ENCODE results near the gene LRRC32.

GRCh38 chr11:76688146-76688545 is 17.6 kb upstream of the LRRC32 start:
- TF ChIP-seq RFX5 (IDR thresholded peaks at IDR 0.05), result no peak
- TF ChIP-seq CTCF (IDR thresholded peaks at IDR 0.05), result no peak
- TF ChIP-seq KDM5A (IDR thresholded peaks at IDR 0.05), result no peak
- no peak for TF ChIP-seq POLR2AphosphoS2 (conservative IDR thresholded peaks at IDR 0.05; ENCODE audit: low read length)
- no peak for TF ChIP-seq EP300 (IDR thresholded peaks at IDR 0.05)
- TF ChIP-seq CHD2 (IDR thresholded peaks at IDR 0.05; ENCODE audit: low read length, partially characterized antibody), result no peak
- TF ChIP-seq USF2 (IDR thresholded peaks at IDR 0.05), result no peak
- TF ChIP-seq RNF2 (IDR thresholded peaks at IDR 0.05; ENCODE audit: borderline replicate concordance, low read depth), result no peak
- TF ChIP-seq FOXS1 (CRISPR knock-in tag; IDR thresholded peaks at IDR 0.05), result no peak
- no peak for TF ChIP-seq JUN (IDR thresholded peaks at IDR 0.05)
- no peak for TF ChIP-seq HOXA7 (CRISPR knock-in tag; IDR thresholded peaks at IDR 0.05)
- no peak for TF ChIP-seq REST (IDR thresholded peaks at IDR 0.05)

Data from A549 (cell line).